HL-60 (cell line): ENCODE results near the gene ARHGAP21.
"Not testable (repeated sequence)": the region's sequence is repeated elsewhere in the genome, so short reads cannot be mapped to it uniquely, and the experiment has no call there.

ENCODE experiments used
- DNase-seq, 2 experiments: peaks; one replicate each; pipeline ENCODE4 v3.0.0-alpha.2; 2010 to 2020; ENCODE audit warnings: low read depth in 1 of 2, low spot score in 1 of 2
- H3K27ac ChIP-seq: fragments of 250-450 bp; sonication (Bioruptor Pico); replicated peaks from 2 replicates; pipeline ENCODE4 v1.5.1; 2020; ENCODE audit warnings: mild to moderate bottlenecking, moderate library complexity
- H3K27me3 ChIP-seq: fragments of 250-450 bp; sonication (Bioruptor Pico); 2 replicates; pipeline ENCODE4 v1.5.1; 2021; ENCODE audit warnings: mild to moderate bottlenecking, moderate library complexity; ENCODE audit not compliant: insufficient read depth, poor library complexity, severe bottlenecking
- H3K4me3 ChIP-seq: replicated peaks from 2 replicates; pipeline ENCODE4 v1.5.1; 2011; ENCODE audit warnings: mild to moderate bottlenecking, control low read depth, low read length; ENCODE audit not compliant: insufficient read depth
- GABPA ChIP-seq: IDR thresholded peaks from 2 replicates; pipeline ENCODE4 v1.6.1; 2012; ENCODE audit warnings: low read depth
- POLR2AphosphoS5 ChIP-seq: IDR thresholded peaks from 2 replicates; pipeline ENCODE4 v1.6.1; 2012; ENCODE audit warnings: low read depth
- SPI1 ChIP-seq: IDR thresholded peaks from 2 replicates; pipeline ENCODE4 v1.6.1; 2012; ENCODE audit warnings: low read depth, mild to moderate bottlenecking, borderline replicate concordance
- TF ChIP-seq, protein P1 (sequence below): IDR thresholded peaks from one replicate; pipeline ENCODE4 v1.5.1; 2011; ENCODE audit warnings: low read length, control low read depth, inconsistent platforms; ENCODE audit not compliant: insufficient read depth
- TF ChIP-seq, protein P2 (sequence below): IDR thresholded peaks from 2 replicates; pipeline ENCODE4 v1.6.1; 2012; ENCODE audit warnings: low read depth; ENCODE audit not compliant: insufficient replicate concordance

The ARHGAP21 gene

DNA sequence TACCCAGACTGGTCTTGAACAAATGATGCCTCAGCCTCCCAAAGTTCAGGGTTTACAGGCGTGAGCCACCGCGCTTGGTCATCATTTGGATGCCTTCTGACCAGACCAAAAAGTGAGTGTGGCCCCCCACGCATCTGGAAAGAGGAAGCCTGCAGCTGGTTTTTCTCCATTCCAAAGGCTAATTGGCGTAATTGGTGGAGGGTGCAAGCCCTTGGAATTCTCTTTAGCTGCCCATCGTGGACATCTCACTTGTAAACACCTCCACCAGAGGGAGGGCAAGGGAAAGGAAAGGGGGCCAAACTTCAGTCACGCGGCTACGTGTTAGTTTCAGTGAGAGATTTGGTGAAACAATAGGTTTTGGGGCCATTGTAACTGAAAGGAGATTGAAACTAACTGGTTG is 4.1 kb upstream of the ARHGAP21 start:
- DNase-seq, result no peak
- Histone ChIP-seq H3K4me3 (no peak overlapping the region), H3K27ac (no peak overlapping the region), H3K27me3 (no peaks in the 10 kb centered on the region)
- TF ChIP-seq POLR2AphosphoS5, result no peak
- no peak for TF ChIP-seq SPI1
- no peak for TF ChIP-seq GABPA
- TF ChIP-seq, protein P1, sequence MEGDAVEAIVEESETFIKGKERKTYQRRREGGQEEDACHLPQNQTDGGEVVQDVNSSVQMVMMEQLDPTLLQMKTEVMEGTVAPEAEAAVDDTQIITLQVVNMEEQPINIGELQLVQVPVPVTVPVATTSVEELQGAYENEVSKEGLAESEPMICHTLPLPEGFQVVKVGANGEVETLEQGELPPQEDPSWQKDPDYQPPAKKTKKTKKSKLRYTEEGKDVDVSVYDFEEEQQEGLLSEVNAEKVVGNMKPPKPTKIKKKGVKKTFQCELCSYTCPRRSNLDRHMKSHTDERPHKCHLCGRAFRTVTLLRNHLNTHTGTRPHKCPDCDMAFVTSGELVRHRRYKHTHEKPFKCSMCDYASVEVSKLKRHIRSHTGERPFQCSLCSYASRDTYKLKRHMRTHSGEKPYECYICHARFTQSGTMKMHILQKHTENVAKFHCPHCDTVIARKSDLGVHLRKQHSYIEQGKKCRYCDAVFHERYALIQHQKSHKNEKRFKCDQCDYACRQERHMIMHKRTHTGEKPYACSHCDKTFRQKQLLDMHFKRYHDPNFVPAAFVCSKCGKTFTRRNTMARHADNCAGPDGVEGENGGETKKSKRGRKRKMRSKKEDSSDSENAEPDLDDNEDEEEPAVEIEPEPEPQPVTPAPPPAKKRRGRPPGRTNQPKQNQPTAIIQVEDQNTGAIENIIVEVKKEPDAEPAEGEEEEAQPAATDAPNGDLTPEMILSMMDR, result no peak
- TF ChIP-seq, protein P2, sequence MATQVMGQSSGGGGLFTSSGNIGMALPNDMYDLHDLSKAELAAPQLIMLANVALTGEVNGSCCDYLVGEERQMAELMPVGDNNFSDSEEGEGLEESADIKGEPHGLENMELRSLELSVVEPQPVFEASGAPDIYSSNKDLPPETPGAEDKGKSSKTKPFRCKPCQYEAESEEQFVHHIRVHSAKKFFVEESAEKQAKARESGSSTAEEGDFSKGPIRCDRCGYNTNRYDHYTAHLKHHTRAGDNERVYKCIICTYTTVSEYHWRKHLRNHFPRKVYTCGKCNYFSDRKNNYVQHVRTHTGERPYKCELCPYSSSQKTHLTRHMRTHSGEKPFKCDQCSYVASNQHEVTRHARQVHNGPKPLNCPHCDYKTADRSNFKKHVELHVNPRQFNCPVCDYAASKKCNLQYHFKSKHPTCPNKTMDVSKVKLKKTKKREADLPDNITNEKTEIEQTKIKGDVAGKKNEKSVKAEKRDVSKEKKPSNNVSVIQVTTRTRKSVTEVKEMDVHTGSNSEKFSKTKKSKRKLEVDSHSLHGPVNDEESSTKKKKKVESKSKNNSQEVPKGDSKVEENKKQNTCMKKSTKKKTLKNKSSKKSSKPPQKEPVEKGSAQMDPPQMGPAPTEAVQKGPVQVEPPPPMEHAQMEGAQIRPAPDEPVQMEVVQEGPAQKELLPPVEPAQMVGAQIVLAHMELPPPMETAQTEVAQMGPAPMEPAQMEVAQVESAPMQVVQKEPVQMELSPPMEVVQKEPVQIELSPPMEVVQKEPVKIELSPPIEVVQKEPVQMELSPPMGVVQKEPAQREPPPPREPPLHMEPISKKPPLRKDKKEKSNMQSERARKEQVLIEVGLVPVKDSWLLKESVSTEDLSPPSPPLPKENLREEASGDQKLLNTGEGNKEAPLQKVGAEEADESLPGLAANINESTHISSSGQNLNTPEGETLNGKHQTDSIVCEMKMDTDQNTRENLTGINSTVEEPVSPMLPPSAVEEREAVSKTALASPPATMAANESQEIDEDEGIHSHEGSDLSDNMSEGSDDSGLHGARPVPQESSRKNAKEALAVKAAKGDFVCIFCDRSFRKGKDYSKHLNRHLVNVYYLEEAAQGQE, result no peak

DNA sequence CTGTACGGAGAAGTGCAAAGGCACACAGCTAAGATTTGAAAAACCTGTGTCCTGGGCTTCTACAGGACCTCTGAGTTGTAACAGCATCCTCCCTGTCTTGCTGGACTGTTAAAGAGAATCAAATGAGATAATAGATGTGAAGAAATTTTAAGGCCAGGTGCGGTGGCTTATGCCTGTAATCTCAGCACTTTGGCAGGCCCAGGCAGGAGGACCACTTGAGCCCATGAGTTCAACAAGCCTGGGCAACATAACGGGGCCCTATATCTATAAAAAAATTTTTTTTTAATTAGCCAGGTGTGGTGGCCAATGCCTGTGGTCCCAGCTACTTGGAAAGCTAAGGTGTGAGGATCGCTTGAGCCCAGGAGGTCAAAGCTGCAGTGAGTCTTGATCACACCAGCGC is 2.9 kb upstream of the ARHGAP21 start:
- Histone ChIP-seq H3K27ac (no peak overlapping the region), H3K27me3 (no peaks in the 10 kb centered on the region), H3K4me3 (no peak overlapping the region)
- DNase-seq, result no peak
- TF ChIP-seq, protein P2, result no peak
- TF ChIP-seq, protein P1, result no peak
- TF ChIP-seq SPI1 (no peak), POLR2AphosphoS5 (no peak), GABPA (no peak)

DNA sequence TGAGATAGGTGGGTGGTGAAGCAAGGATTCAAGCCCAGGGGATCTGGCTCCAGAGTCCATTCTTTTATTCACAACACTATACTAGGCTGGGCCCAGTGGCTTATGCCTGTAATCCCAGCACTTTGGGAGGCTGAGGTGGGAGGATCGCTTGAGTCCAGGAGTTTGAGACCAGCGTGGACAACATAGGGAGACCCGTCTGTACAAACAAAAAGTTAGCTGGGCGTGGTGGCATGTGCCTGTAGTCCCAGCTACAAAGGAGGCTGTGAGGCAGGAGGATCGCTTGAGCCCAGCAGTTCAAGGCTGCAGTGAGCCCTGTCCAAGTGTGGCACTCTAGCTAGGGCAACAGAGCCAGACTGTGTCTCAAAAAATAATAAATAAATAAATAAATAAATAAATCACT is 2.3 kb upstream of the ARHGAP21 start:
- not testable (repeated sequence) for H3K27me3 ChIP-seq, H3K4me3 ChIP-seq, H3K27ac ChIP-seq, DNase-seq

DNA sequence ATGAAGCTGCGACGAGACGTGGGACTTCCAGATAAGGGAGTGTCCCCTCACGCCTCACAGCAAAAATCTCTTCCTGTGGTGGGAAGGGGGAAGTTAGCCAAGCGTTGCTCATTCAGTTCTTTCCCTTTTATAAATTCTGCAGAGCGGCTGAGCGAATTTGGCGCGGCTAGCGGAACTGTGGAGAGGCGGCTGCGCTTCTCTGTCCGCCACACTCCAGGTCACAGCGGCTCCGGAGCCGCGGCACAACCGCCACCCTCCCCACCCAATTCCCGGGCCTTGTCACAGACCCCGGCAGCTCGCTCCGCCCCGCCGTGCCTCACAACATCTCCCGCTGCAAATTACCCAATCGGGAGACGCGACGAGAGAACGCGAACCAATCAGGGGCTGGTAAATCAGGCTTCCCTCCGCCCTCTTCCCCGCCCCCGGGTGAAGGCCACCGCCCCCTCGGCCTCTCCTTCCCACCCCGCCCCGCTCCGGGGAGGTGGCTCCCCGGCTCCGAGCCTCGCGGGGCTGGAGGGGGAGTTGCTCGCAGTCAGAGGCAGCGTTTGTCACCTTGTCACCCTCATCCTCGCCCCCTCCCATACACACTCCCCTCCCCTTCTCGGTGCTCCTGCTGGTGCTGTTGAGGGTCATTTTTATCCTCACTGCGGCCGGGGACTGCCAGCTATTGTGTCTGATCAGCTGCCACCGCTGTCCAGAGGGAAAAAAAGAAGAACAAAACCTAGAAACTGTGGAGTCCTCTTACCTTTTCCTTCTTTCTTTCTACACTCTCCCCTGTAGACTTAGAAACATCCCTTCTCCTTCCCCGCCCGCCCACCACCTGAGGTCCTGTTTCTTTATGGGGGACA is 918 bp upstream of the ARHGAP21 start:
- Histone ChIP-seq H3K27ac (no peak overlapping the region), H3K4me3 (peak overlapping the region; percentile 20), H3K27me3 (no peaks in the 10 kb centered on the region)
- TF ChIP-seq, protein P1, result no peak
- TF ChIP-seq POLR2AphosphoS5 (no peak), GABPA (no peak), SPI1 (no peak)
- TF ChIP-seq, protein P2, result no peak
- peak; percentile 35 to 41 for DNase-seq
